H1 (cell line): Measurements from ENCODE around the gene KIF25. TPM values are rescaled to one million over a fixed set of nuclear protein-coding genes. Genes with fewer than 3 reads are reported as not detected.

Experiments
- CTCF ChIA-PET: fragments of 300-600 bp; sonication (Branson Sonifier 250); formaldehyde crosslinking; loops from one replicate; lab custom pipeline; 2021; ENCODE audit not compliant: partially characterized antibody; lab: Charles Lee
- POLR2A ChIA-PET: fragments of 300-600 bp; sonication (Branson Sonifier 250); formaldehyde crosslinking; loops from one replicate; lab custom pipeline; 2021; ENCODE audit warnings: inconsistent platforms; ENCODE audit not compliant: partially characterized antibody; lab: Charles Lee
- DNase-seq, 2 experiments: peaks; one replicate each; pipeline versions ENCODE4 v3.0.0 to v3.0.0-alpha.2; 2010 to 2022; ENCODE audit warnings: low spot score in 2 of 2, low read depth in 1 of 2, mixed read lengths in 1 of 2
- FAIRE-seq: peaks from 2 replicates; lab custom pipeline; 2011; peaks lifted over from hg19 to GRCh38; lab: Jason Lieb, UNC
- H2AFZ ChIP-seq: 2 replicates; pipeline ENCODE4 v1.8.1; 2012; ENCODE audit warnings: low read length, inconsistent platforms
- H2AK5ac ChIP-seq: 2 replicates; pipeline ENCODE4 v1.6.1; 2013; ENCODE audit warnings: low read depth, low read length
- H2BK120ac ChIP-seq: replicated peaks from 2 replicates; pipeline ENCODE3; 2013; ENCODE audit warnings: low read depth, low read length, inconsistent platforms
- H2BK12ac ChIP-seq: 2 replicates; pipeline ENCODE4 v1.6.1; 2013; ENCODE audit warnings: low read depth, low read length
- H2BK15ac ChIP-seq: 2 replicates; pipeline ENCODE4 v1.6.1; 2013; ENCODE audit warnings: low read length
- H2BK20ac ChIP-seq: 2 replicates; pipeline ENCODE4 v1.6.1; 2013; ENCODE audit warnings: low read length
- H2BK5ac ChIP-seq: 2 replicates; pipeline ENCODE4 v1.6.1; 2013; ENCODE audit warnings: low read depth, low read length
- H3K14ac ChIP-seq: 2 replicates; pipeline ENCODE4 v1.6.1; 2013; ENCODE audit warnings: inconsistent platforms; ENCODE audit not compliant: insufficient read length
- H3K18ac ChIP-seq: 2 replicates; pipeline ENCODE4 v1.6.1; 2013; ENCODE audit warnings: low read length; ENCODE audit errors: extremely low read depth
- H3K23ac ChIP-seq: 2 replicates; pipeline ENCODE4 v1.6.1; 2013; ENCODE audit warnings: inconsistent platforms; ENCODE audit not compliant: insufficient read length
- H3K23me2 ChIP-seq: 2 replicates; pipeline ENCODE4 v1.6.1; 2013; ENCODE audit warnings: low read depth, low read length
- H3K27ac ChIP-seq: 2 replicates; pipeline ENCODE4 v1.6.1; 2011; ENCODE audit warnings: low read depth, low read length, inconsistent platforms
- H3K27me3 ChIP-seq, 4 experiments: replicated peaks in 1 of 4; 1 replicate in 1 of 4; 2 replicates in 3 of 4; pipeline versions ENCODE4 v1.6.1 to v1.8.1; 2011 to 2013; ENCODE audit warnings: low read length in 3 of 4, mild to moderate bottlenecking in 3 of 4, inconsistent platforms in 2 of 4, mixed read lengths in 2 of 4, moderate library complexity in 1 of 4; ENCODE audit not compliant: control insufficient read depth in 3 of 4, insufficient read depth in 3 of 4; ENCODE audit errors: extremely low read depth in 1 of 4
- H3K36me3 ChIP-seq, 4 experiments: 2 replicates each; pipeline versions ENCODE4 v1.6.1 to v1.8.1; 2011 to 2013; ENCODE audit warnings: mild to moderate bottlenecking in 4 of 4, low read length in 3 of 4, moderate library complexity in 2 of 4, control low read depth in 1 of 4, inconsistent platforms in 1 of 4; ENCODE audit not compliant: insufficient read depth in 4 of 4, control insufficient read depth in 2 of 4
- H3K4ac ChIP-seq: replicated peaks from 2 replicates; pipeline ENCODE3; 2013; ENCODE audit warnings: low read length, low read depth, mixed read lengths, inconsistent platforms; ENCODE audit not compliant: insufficient read length
- H3K4me1 ChIP-seq, 4 experiments: replicated peaks in 1 of 4; 1 replicate in 1 of 4; 2 replicates in 3 of 4; pipeline versions ENCODE4 v1.6.1 to v1.8.1; 2011 to 2013; ENCODE audit warnings: low read length in 3 of 4, inconsistent platforms in 2 of 4, mixed read lengths in 1 of 4; ENCODE audit not compliant: insufficient read depth in 4 of 4, control insufficient read depth in 3 of 4
- H3K4me2 ChIP-seq, 2 experiments: 2 replicates each; pipeline versions ENCODE4 v1.6.1 to v1.8.1; 2011 to 2013; ENCODE audit warnings: low read depth in 2 of 2, low read length in 2 of 2, control low read depth in 1 of 2, inconsistent platforms in 1 of 2, mild to moderate bottlenecking in 1 of 2; ENCODE audit not compliant: insufficient read depth in 1 of 2
- H3K4me3 ChIP-seq, 4 experiments: fragments of 200-600, 300-600 bp in 1 of 4; sonication (generic), shearing (Covaris generic), sonication (Bioruptor Twin) in 1 of 4; 2 replicates each; pipeline versions ENCODE4 v1.5.1 to v1.8.1; 2011 to 2016; ENCODE audit warnings: low read length in 4 of 4, low read depth in 3 of 4, control low read depth in 2 of 4, inconsistent platforms in 2 of 4, mild to moderate bottlenecking in 2 of 4, mixed read lengths in 1 of 4, moderate library complexity in 1 of 4; ENCODE audit not compliant: insufficient read depth in 2 of 4; ENCODE audit errors: extremely low read depth in 1 of 4
- H3K56ac ChIP-seq: replicated peaks from 2 replicates; pipeline ENCODE3; 2013; ENCODE audit warnings: low read depth, mild to moderate bottlenecking, mixed read lengths, low read length, inconsistent platforms; ENCODE audit not compliant: insufficient read length
- H3K79me1 ChIP-seq: 2 replicates; pipeline ENCODE4 v1.6.1; 2013; ENCODE audit warnings: low read depth, low read length, control low read depth
- H3K79me2 ChIP-seq, 2 experiments: 2 replicates each; pipeline versions ENCODE4 v1.6.1 to v1.8.1; 2012 to 2013; ENCODE audit warnings: low read length in 2 of 2, mild to moderate bottlenecking in 2 of 2, inconsistent platforms in 1 of 2; ENCODE audit not compliant: insufficient read depth in 2 of 2, control insufficient read depth in 1 of 2
- H3K9ac ChIP-seq, 4 experiments: replicated peaks in 1 of 4; 1 replicate in 1 of 4; 2 replicates in 3 of 4; pipeline versions ENCODE4 v1.6.1 to v1.8.1; 2011 to 2013; ENCODE audit warnings: low read depth in 3 of 4, low read length in 3 of 4, control low read depth in 2 of 4, mild to moderate bottlenecking in 2 of 4, moderate library complexity in 2 of 4, inconsistent platforms in 1 of 4; ENCODE audit errors: extremely low read depth in 1 of 4
- H3K9me3 ChIP-seq, 2 experiments: 2 replicates each; pipeline versions ENCODE4 v1.6.1 to v1.8.1; 2012 to 2013; ENCODE audit warnings: mild to moderate bottlenecking in 2 of 2, moderate library complexity in 2 of 2, control low read depth in 1 of 2, inconsistent platforms in 1 of 2, low read depth in 1 of 2, low read length in 1 of 2, mixed read lengths in 1 of 2; ENCODE audit not compliant: insufficient read depth in 2 of 2
- H4K20me1 ChIP-seq, 2 experiments: replicated peaks in 1 of 2; 2 replicates each; pipeline versions ENCODE3 to v1.8.1; 2011 to 2013; ENCODE audit warnings: inconsistent platforms in 2 of 2, low read length in 2 of 2, mild to moderate bottlenecking in 1 of 2; ENCODE audit not compliant: insufficient read depth in 2 of 2, control insufficient read depth in 1 of 2
- H4K5ac ChIP-seq: 2 replicates; pipeline ENCODE4 v1.6.1; 2013; ENCODE audit warnings: low read length, low read depth, mixed read lengths, inconsistent platforms; ENCODE audit not compliant: insufficient read length
- H4K8ac ChIP-seq: 2 replicates; pipeline ENCODE4 v1.8.0; 2013; ENCODE audit warnings: mild to moderate bottlenecking, moderate library complexity, low read length, inconsistent platforms; ENCODE audit not compliant: insufficient read depth; ENCODE audit errors: extremely low read depth
- H4K91ac ChIP-seq: replicated peaks from 2 replicates; pipeline ENCODE3; 2013; ENCODE audit warnings: low read length, mixed read lengths, inconsistent platforms; ENCODE audit not compliant: insufficient read length
- ATF2 ChIP-seq: IDR thresholded peaks from 2 replicates; pipeline ENCODE4 v1.6.1; 2012; ENCODE audit warnings: low read length, inconsistent platforms
- CBX5 ChIP-seq: fragments of 300-800, 300-1000 bp; sonication (generic); IDR thresholded peaks from 2 replicates; pipeline ENCODE4 v1.7.1; 2016; ENCODE audit warnings: antibody characterized with exemption, low read length, low read depth
- CHD2 ChIP-seq: IDR thresholded peaks from 2 replicates; pipeline ENCODE4 v1.6.1; 2012; ENCODE audit warnings: low read length, improper control_type of control experiment
- GTF2F1 ChIP-seq: IDR thresholded peaks from 2 replicates; pipeline ENCODE4 v1.6.1; 2012; ENCODE audit warnings: low read depth, low read length, improper control_type of control experiment, borderline replicate concordance
- KDM4A ChIP-seq: IDR thresholded peaks from one replicate; pipeline ENCODE4 v1.7.1; 2012; ENCODE audit warnings: low read depth, mild to moderate bottlenecking, moderate library complexity, low read length, inconsistent platforms; ENCODE audit not compliant: severe bottlenecking
- NANOG ChIP-seq: IDR thresholded peaks from 2 replicates; pipeline ENCODE4 v1.6.1; 2011; ENCODE audit warnings: low read length, low read depth, mild to moderate bottlenecking, inconsistent platforms; ENCODE audit not compliant: insufficient read depth, poor library complexity, severe bottlenecking
- RBBP5 ChIP-seq: IDR thresholded peaks from 2 replicates; pipeline ENCODE4 v1.7.1; 2012; ENCODE audit warnings: low read depth, mild to moderate bottlenecking, inconsistent platforms, low read length, moderate library complexity, borderline replicate concordance
- SP1 ChIP-seq: IDR thresholded peaks from 2 replicates; pipeline ENCODE4 v1.6.1; 2011; ENCODE audit warnings: low read depth, low read length
- SUZ12 ChIP-seq: fragments of 200-600 bp; sonication (generic); IDR thresholded peaks from 2 replicates; pipeline ENCODE4 v1.6.1; 2012; ENCODE audit warnings: mild to moderate bottlenecking, inconsistent platforms, low read length, moderate library complexity, mixed read lengths
- YY1 ChIP-seq: IDR thresholded peaks from 2 replicates; pipeline ENCODE4 v1.6.1; 2011; ENCODE audit warnings: low read depth, mild to moderate bottlenecking, low read length
- WGBS, 2 experiments: shearing (Covaris generic) in 1 of 2; methylation state at CpG; one replicate each; pipeline versions ENCODE4 v1.1.6 to v1.1.7; 2013 to 2015; ENCODE audit warnings: low lambda C conversion rate in 2 of 2, mixed read lengths in 2 of 2, inconsistent platforms in 1 of 2, low coverage in 1 of 2, missing lambda C conversion rate in 1 of 2; ENCODE audit not compliant: insufficient replicate concordance in 2 of 2, insufficient coverage in 1 of 2, insufficient read length in 1 of 2; ENCODE audit errors: extremely low coverage in 1 of 2, missing lambda C conversion rate in 1 of 2; 5-methylcytosine and 5-hydroxymethylcytosine counted together
- polyA plus RNA-seq, 7 experiments: library from polyadenylated mRNA; depleted of rRNA in 3 of 7; stranded (reverse) in 5 of 7; unstranded in 2 of 7; fragments of >200 nt in 5 of 7; fragments of 200-250 nt in 2 of 7; gene quantifications; 1 replicate in 5 of 7; 2 replicates in 1 of 7; 4 replicates in 1 of 7; pipeline versions ENCODE4 v1.2.1 to v1.2.3, GENCODE V29; 2011 to 2013; ENCODE audit warnings: missing spikeins in 2 of 7, mixed read lengths in 2 of 7
- total RNA-seq: library from RNA; stranded (reverse); fragmentation: NEBNext Ultra II Directional; extraction: Animal tissue kit (Norgen Biotek cat#: 25700); gene quantifications from 2 replicates; pipeline ENCODE4 v1.2.1, GENCODE V29; 2021

KIF25 gene
- total and polyA plus RNA-seq, 2 of the 8 experiments (the other 6 are each of a cell fraction or from before 2014, with no cell fraction given), result 1.5 to 2.0 TPM

- Histone ChIP-seq H3K23ac (no peak overlapping the region), H4K8ac (no peak overlapping the region), H3K79me1 (peaks cover 4% of the 10 kb centered on the region; the same call in 1 of the 2 replicates), H3K79me2 (no peaks in the 10 kb centered on the region), H3K4me1 (no peaks in the 10 kb centered on the region), H4K5ac (no peak overlapping the region), H3K23me2 (no peaks in the 10 kb centered on the region), H3K9ac (no peak overlapping the region), H3K56ac (no peak overlapping the region), H3K36me3 (peaks cover 7 to 64% (median 40%) of the 10 kb centered on the region in 4 experiments; a peak in 7 of 8 replicates), H3K9me3 (no peaks in the 10 kb centered on the region), H2BK15ac (no peak overlapping the region), H3K27me3 (no peaks in the 10 kb centered on the region), H3K14ac (no peak overlapping the region), H3K4me3 (no peak overlapping the region), H3K27ac (no peak overlapping the region), H2BK12ac (no peak overlapping the region), H3K18ac (no peak overlapping the region), H2BK20ac (no peak overlapping the region), H4K91ac (no peak overlapping the region), H4K20me1 (peaks cover 2 to 9% of the 10 kb centered on the region in 2 experiments), H2BK5ac (no peak overlapping the region), H2AK5ac (no peak overlapping the region), H2BK120ac (no peak overlapping the region), H3K4ac (no peak overlapping the region), H3K4me2 (no peak overlapping the region), H2AFZ (no peak overlapping the region)
- WGBS, 2 experiments, result 92% methylated on average over 8 of the region's 8 CpGs; no CpG with 5 or more reads in 1 of the 2 experiments
- ChIA-PET CTCF (interaction anchor here (1.8 to 3.0 kb wide), 9 partner anchors 9 to 167 kb away, joined by 5 to 19 read pairs (median 8); no protein-coding TSS in a partner anchor), POLR2A (no interaction called here)
- DNase-seq, result no peak
- FAIRE-seq, result no peak
- no peak for TF ChIP-seq CHD2
- TF ChIP-seq RBBP5, result no peak
- no peak for TF ChIP-seq GTF2F1
- TF ChIP-seq YY1, result no peak
- TF ChIP-seq ATF2, result no peak
- no peak for TF ChIP-seq NANOG
- no peak for TF ChIP-seq KDM4A
- no peak for TF ChIP-seq SUZ12
- no peak for TF ChIP-seq SP1
- no peak for TF ChIP-seq CBX5
Measured at GRCh38 chr6:167966540-167966905, 30.9 kb upstream of the KIF25 start.
